ENCODE data around the gene CBX2. TPM values are rescaled to one million over a fixed set of nuclear protein-coding genes. Genes with fewer than 3 reads are reported as not detected.
A peak's percentile ranks its signal among the peaks of the same experiment; 100 is the strongest.
"Not testable (repeated sequence)": the region's sequence is repeated elsewhere in the genome, so short reads cannot be mapped to it uniquely, and the experiment has no call there.

Gene CBX2
- total RNA-seq, 1 experiment from 2014 or later, result 8.0 TPM

DNA sequence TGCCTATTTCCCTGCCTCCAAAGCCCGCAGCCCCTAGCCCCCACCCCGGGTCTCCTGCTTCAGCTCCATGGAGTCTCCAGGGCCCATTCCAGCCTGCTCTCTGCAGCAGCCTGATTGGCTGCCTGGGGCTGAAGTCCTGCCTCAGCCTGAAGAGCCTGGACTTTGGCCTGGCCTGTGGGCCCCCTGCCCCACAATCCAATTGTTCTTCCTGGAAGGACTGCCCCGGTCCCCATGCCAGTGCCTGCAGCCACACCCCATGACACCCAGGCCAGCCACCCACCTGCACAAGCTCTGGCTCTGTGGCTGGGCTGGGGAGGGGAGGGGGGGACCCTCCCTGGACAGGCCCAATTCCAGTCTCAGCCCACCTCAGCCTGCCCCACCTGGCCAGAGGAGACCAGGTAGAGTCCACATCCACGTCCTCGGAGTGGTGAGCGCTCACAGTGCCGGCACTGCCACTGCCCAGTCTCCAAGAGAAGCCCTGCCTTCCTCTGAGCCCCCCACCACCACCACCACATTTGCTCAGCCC lies 34.9 kb upstream of the CBX2 start:
- no peak for DNase-seq (ENCODE audit: low read depth)

DNA sequence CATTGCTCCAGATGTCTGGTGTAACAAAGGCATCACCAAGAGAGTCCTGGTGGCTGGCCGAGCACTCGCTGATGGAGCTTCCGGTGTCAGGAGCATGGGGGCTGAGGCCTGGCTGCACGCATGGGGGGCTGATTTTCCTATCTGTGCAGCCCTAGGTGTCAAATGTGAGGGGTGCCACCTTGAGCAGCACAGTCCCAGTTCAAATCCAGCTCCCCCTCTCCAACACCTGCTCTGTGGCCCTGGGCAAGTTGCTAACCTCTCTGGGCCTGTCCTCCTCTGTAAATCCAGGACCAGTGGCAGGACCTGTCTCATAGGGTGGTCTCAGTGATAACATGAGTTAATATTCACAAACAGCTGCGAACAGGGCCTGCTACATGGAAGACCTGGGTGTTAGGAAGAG lies 34.3 kb upstream of the CBX2 start:
- no peak for DNase-seq (ENCODE audit: low read depth)

DNA sequence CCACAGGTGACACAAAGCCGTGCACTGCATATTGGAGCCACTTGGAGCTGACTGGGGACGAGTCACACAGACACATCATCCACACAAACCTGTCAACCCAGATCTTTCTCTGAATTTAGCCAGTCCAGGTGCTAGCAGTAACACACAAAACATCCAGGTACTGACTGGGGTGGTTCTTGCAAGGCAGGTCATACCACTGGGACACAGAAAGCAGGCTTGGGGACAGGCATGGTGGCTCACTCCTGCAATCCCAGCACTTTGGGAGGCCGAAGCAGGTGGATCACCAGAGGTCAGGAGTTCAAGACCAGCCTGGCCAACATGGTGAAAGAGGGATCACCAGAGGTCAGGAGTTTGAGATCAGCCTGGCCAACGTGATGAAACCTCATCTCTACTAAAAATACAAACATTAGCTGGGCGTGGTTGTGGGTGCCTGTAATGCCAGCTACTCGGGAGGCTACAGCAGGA lies 32.3 kb upstream of the CBX2 start:
- no peak for DNase-seq (ENCODE audit: low read depth)

DNA sequence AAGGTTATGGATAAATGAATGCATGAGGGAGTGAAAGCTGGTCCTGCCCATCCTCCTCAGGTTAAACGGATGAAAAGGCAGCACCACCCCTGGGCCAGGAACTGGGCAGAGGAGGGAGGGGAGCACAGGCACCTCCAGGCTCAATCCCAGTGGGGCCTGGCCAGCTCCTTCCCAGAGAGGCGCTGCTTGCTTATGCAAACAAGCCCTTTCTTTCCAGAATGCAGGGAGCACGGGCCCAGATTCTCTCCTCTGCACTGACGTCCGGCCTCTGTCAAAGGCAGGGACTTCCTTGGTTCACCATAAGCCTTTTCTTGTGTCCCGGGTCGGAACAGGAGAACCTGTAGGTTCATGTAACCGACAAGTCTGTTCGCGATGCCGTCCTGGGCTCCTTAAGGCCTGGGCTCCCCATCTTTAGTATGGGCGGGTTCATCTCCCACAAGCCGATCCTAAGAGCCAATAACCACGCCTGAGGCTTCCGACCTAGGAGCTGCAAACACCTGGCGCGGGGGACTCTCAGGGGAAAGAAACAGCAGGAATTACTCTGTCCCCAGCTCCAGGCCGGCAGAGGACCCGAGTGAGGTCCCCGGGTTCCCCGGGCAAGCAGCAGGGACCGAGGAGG lies 30.9 kb upstream of the CBX2 start:
- no peak for DNase-seq (ENCODE audit: low read depth)

DNA sequence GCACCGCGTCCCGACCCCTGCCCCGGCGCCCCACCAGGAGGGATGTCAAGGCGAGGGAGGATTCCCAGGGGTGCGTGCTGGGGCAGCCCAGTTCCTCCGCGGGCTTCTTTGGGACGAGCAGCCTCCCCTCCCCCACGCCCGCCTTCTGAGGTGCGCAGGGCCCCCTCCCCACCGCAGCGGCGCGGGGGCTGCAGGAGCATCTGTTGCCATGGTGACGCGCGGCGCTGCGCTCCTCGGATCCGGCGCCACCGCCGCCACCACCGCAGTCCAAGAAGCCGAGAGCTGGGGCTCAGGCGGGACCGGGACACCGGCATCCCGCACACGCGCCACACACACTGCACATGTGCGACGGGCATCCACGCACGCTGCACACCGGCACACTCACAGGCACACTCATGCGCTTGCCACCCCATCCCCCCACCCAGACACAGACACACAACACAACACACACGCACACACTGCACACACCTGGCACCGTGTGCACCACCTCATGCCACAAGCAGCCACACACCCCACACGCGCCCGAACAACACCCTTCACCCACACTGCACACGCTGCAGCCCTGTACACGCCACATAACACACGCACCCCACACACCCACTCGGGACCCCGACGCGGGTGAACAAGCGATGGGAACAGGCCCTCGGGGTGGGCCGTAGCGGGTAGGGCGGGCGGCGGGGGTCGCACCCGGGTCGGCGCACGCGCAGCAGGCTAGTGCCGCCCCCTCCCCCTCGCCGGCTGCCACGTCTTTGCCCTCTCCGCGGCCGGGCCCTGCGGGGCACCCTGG lies 30.2 kb upstream of the CBX2 start:
- no peak for DNase-seq (ENCODE audit: low read depth)

DNA sequence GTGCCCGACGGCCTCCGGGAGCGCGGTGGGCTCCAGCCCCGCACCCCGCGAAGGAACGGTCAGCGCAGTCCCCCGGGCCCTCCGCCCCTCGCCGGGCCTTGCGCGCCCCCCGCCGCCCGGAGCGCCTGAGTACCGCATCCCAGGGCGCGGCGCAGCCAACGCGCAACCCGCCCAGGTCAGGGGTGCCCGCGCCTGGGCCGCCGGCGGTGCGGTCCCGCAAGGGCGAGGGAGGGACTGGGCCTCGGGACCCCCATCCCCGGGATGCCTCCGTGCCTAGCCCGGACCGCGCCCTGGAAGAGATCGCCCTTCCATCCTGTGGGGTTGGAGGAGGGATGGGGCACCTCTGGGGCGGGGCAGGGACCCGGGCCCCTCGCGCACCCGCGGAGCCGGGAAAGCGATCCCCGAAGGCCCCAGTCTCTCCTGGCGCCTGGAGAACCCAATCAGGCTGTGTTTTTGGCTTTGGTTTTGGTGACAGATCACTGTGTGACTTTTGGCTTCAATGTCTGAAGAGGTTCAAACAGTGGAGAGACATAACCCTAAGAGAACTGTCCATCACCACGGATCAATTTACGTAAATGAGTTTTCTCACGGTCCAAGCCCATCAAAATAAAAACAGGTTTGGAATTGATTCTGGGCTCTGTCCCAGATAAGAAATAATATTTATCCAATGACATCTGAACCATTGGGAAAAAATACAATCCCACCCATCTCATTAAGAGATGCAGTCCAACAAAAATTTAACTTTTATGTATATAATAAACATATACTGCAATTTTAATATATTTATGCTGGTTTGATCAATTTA lies 29.5 kb upstream of the CBX2 start:
- DNase-seq (ENCODE audit: low read depth), result no peak

DNA sequence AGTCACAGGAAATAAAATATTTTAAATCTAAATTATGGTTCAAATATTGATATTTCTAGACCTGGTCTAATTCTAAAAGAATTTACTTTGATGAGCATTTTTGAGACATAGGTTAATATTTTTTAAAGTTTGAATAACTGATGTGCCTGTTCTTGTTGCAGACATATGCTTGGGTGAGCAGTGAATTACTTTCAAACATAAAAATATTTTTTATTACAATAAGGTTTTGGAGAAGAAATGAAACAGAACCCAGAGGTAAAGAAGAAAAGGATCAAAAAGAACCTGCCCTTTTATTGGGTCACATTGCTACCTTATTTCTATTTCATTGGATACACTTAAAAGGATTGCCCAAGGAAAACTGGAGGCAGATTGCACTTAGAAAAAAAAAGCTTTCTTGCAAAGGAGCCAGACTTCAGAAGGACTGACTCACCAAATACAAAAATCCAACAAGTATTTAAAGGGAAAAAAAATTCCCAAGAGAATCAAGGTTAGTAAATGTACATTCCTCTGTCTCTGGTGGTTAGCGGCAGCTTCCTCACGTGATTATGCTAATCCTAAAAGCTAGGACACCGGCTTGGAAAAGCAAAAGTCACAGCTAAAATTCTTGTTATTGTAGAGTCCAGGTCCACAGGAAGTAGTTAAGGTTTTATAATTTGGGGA lies 28.7 kb upstream of the CBX2 start:
- DNase-seq (ENCODE audit: low read depth), result peak; percentile 44

DNA sequence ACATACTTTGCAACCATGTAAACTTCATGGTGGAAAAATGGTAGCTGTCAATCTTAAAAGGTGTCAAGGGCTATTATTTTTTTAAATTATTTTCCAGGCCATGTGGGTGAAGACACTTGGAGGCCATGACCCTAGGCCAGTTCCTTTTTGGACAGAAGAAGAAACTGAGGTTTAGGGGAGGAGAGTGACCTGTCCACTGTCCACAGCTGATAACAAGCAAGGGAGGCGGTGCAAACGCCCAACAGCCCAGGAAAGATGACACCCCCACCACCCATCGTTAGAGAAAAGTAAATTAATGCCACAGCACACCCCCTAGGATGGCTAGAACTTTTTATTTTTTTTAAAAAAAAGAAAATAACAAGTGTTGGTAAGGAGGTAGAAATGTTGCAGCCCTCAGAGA lies 28.0 kb upstream of the CBX2 start:
- no peak for DNase-seq (ENCODE audit: low read depth)

DNA sequence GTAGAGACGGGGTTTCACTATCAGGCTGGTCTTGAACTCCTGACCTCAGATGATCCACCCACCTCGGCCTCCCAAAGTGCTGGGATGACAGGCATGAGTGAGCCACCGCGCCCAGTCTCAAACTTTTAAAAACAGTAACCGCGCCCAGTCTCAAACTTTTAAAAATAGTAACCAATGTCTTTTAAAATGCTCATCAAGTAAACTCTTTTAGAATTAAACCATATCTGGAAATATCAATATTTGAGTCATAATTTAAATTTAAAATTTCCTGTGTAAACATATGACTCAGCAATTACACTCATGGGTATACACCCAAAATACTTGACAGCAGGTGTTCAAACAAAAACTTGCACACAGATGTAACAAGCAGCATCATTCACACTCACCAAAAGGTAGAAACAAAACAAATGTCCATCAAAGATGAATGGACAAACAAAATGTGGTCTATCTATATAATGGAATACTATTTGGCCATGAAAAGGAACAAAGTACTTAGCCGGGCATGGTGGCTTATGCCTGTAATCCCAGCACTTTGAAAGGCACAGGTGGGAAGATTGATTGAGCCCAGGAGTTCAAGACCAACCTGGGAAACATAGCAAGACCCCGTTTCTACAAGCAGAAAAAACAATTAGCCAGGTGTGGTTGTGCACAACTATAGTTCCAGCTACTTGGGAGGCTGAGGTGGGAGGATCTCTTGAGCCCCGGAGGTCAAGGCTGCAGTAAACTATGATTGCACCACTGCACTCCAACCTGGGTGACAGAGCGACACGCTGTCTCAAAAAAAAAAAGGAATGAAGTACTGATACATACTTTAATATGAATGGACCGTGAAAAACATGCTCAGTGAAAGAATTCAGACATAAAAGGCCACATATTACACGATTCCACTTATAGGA lies 27.1 kb upstream of the CBX2 start:
- DNase-seq (ENCODE audit: low read depth), result no peak

DNA sequence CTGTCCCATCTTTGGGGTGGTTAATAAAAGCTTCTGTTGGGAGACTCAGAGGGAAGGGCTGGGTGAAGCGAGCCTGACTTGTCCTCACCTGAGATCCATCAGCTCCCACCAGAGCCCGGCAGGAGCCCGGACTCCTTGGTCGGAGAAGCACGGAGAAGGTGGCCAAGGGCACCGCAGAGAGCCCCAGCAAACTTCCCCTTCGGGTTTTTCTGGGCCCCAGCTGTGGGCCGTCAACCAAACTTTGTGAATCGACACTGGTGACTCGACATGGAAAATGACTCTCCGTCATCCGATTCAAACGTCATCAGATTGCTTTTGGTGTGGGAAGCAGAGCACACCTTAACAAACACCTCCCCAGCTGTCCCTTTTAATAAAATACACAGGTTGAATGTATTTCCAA lies 25.8 kb upstream of the CBX2 start:
- DNase-seq (ENCODE audit: low read depth), result no peak

DNA sequence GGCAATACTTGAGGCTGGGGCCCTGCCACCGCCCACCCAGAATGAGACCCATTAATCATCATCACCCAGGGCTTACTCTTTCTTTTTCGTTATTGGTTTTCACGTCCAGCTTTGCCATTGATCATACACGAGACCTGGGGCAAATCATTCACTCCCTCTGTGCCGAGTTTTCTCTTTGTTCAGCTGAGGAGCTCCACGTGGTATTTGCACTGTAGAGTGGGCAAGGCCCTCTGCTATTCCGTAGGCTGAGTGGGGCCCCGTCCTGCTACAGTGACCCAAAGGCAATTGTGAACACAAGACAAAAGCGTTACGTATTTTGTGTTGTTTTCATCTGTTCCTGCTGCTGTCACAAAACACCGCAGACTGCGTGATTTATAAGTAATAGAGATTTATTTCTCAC lies 23.6 kb upstream of the CBX2 start:
- DNase-seq (ENCODE audit: low read depth), result no peak

DNA sequence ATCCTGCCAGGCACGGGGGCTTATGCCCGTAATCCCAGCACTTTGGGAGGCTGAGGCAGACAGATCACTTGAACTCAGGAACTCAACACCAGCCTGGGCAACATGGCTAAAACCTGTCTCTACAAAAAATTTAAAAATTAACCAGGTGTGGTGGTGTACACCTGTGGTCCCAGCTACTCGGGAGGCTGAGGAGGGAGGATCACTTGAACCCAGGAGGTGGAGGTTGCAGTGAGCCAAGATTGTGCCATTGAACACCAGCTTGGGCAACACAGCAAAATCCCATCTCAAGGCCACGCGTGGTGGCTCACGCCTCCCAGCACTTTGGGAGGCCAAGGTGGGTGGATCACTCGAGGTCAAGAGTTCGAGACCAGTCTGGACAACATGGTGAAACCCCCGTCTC lies 23.0 kb upstream of the CBX2 start:
- not testable (repeated sequence) for DNase-seq (ENCODE audit: low read depth)

DNA sequence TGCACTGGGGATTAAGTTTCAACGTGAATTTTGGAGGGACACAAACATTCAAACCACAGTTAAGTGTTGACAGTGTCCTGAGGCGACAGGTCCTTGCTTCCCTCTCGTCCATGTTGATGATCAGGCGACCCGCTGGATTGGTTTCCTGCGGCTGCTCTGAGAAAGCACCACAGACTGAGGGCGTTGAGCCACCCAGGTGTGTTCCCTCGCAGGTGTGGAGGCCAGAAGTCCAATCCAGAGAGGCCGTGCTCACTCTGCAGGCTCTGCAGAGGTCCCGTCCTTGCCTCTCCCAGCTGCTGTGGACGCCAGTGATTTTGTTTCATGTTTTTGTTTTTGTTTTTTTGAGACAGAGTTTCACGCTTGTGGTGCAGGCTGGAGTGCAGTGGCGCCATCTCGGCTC lies 22.4 kb upstream of the CBX2 start:
- DNase-seq (ENCODE audit: low read depth), result no peak

DNA sequence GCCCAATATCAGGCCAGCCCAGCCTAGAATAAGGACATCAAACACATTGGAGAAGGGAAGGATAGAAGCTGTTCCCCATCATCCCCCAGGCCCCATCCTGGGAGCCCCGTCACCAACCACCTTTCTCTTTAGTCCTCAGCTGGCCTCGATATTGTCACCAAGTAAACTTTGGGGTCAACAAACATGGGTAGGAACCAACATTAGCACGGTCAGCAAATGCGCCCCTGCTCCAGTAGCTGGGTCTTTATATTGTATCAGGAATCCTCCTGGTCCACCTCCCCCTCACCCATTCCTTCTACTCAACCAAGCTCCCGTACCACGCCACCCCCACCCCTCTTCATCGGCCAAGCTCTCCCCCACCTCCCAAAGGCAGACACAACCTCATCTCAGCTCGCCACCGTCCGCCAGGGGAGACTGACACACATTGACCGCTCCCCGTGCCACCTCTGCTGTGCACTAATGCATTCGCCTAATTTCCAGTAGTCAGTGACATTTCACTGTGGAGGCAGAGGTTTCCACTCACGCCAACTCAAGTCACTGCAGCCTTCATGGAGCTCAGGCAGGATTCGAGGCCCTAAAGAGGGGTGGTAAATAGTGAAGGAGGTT lies 20.7 kb upstream of the CBX2 start:
- DNase-seq (ENCODE audit: low read depth), result no peak

DNA sequence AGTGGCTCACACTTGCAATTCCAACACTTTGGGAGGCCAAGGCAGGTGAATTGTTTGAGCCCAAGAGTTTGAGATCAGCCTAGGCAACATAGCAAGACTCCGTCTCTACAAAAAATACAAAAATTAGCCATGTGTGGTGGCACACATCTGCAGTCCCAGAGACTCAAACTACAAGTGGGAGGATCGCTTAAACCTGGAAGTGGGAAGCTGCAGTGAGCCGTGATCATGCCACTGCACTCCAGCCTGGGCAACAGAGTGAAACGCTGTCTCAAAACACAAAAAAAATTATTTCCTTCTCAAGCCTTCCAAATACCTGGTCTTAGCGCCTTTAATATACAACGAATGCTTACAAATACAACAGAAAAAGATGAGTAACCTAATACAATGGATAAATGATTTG lies 19.7 kb upstream of the CBX2 start:
- DNase-seq (ENCODE audit: low read depth), result no peak

DNA sequence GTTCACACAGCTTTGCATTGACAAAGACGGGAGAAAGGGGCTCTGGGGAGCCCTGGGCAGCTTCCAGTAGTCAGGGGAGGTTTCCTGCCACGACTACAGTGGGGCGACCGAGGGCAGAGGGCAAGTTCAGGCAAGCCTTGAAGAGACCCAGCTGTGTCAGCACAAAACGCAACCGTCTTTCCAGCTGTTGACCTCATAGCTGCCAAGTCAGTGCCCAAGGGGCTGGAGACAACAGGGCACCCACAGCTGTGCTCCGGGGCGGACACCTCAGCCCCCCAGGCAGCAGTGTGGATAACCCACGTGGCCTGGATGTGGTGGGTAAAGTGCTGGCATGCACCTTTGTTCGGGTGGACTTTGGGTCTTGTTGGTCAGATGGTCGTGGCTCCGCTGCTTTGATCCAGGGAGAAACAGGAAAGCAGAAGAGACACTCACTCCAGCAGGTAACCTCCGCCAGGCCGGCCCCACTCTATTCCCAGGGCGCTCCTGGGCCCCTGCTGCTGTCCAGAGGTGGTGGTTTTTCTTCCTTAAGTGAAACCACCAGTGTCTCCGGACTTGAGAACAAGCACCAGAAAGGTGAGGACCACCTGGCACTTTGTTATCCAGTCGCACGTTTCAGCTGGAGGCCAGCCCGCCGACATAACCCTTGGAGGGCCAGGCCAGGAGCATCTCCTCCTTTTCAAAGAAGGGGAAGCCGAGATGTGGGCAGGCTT lies 17.6 kb upstream of the CBX2 start:
- no peak for DNase-seq (ENCODE audit: low read depth)

DNA sequence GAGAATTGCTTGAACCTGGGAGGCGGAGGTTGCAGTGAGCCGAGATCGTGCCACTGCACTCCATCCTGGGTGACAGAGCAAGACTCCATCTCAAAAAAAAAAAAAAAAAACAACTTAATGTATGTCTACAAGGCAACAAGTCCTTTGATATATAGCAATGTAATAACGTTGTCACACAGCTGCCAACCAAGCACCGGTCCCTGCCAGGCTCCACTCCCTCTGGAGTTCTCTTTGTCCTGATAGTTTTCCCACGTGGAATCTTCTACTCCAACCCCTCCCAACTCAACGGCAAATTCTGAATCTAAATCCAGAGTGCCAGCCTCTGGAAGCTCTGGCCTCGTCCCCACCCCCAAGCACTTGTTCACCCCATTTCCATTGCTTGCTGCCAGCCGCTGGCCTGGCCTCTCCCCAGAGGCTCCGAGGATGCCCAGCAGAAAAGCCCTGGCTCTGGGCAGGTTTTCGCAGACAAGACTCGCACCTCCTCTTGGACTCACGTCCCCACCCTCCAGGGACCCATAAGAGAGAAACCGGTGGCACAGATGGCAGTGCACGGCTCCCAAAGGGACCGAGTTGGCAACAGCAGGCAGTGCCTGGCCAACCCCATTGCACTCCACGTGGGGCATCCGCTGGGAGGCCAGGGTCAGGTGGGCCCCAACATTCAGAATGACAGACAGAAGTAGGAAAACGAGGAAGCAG lies 15.9 kb upstream of the CBX2 start:
- DNase-seq (ENCODE audit: low read depth), result no peak

DNA sequence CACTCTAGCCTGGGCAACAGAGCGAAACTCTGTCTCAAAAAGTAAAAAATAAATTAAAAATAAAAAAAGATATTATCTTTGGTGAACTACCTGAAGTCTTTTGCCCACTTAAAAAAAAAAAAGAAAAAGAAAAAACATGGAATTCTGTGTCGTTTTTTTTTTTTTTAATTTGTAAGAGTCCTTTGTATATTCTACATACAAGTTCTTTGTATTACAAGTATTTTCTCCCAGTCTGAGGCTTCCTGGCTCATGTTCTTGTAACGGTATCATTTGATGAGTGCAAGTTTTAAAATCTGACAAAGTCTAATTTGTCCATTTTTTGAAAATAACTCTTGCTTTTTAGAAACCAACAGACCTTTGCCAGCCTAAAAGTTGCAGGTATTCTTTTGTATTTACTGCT lies 12.2 kb upstream of the CBX2 start:
- no peak for DNase-seq (ENCODE audit: low read depth)

All from HT1080 (cell line).